HT1080 (cell line): ENCODE measurements around the gene KRTAP12-4. TPM values are rescaled to one million over a fixed set of nuclear protein-coding genes. Genes with fewer than 3 reads are reported as not detected.
"Not testable (repeated sequence)": the region's sequence is repeated elsewhere in the genome, so short reads cannot be mapped to it uniquely, and the experiment has no call there.

Experiments used
- DNase-seq: peaks from one replicate; pipeline ENCODE4 v3.0.0-alpha.2; 2015; ENCODE audit warnings: low read depth
- total RNA-seq: library from RNA; depleted of rRNA; stranded (reverse); fragments of >200 nt; shearing (Covaris generic); gene quantifications from 2 replicates; pipeline ENCODE4 v1.2.3, GENCODE V29; 2014

The KRTAP12-4 gene
- total RNA-seq, 1 experiment from 2014 or later, result not detected

- DNase-seq, result no peak
Measured at GRCh38 chr21:44687671-44688070, 33.2 kb upstream of the KRTAP12-4 start.

GRCh38 chr21:44686843-44687561, 32.5 kb upstream of the KRTAP12-4 start:
- no peak for DNase-seq

- no peak for DNase-seq
Measured at GRCh38 chr21:44686000-44686781, 31.7 kb upstream of the KRTAP12-4 start.

GRCh38 chr21:44685050-44685449, 30.6 kb upstream of the KRTAP12-4 start:
- not testable (repeated sequence) for DNase-seq

DNA sequence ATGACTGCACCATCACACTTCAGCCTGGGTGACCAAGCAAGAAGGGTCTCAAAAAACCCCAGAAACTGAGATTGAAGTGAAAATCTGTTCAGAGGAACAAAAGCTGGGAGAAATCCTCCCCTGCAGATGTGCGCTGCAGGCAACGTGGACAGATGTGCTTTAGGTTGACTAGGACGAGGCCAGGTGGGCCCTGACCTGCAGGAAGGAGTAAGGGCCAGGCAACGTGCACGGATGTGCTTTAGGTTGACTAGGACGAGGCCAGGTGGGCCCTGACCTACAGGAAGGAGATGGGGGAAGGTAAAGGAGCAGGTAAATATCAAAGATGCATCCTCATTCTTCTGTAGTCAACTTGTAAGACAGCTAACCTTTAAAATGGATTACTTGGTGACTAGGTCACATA, 30.0 kb upstream of the KRTAP12-4 start:
- DNase-seq, result no peak

DNA sequence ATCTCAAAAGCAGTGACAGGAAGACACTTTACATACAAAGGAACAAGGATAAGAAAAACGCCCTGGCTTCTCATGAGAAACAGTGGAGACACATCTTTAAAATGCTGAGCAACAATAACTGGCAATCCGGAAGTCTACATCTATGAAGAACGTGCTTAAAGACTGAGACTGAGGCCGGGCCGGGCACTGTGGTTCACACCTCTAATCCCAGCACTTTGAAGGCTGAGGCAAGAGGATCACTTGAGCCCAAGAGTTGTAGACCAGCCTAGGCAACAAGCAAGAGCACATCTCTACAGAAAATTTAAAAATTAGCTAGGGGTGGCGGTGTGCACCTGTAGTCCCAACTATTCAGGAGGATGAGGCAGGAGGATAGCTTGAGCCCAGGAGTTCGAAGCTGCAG, 29.6 kb upstream of the KRTAP12-4 start:
- no peak for DNase-seq

DNA sequence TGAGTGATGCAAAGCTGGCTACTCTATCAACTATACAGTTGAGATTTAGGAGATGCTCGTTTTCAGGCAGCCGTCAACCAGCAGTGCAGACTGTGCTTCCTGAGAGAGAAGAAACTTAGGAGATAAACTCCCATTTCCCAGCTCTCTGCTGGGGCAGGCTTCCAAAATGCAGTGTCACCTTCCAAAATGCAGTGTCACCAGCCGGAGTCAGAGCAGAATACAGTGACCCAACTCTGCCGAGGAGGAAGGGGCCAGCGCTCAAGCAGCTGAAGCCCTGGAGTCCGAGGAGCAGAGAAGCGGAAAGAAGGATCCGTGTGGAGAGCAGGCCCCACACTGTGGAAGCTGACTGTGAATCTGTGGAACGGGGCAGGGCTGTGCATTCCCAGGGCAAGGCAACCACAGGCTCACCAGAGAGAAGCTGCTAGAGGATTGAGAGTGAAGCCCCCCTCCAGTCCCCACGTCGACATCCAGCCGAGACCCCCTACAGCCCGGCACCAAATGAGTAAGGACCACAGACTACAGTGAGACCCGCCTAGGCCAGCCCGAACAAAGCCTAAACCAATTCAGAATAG, 28.2 kb upstream of the KRTAP12-4 start:
- DNase-seq, result no peak

- DNase-seq, result no peak
Measured at GRCh38 chr21:44681861-44682579, 27.6 kb upstream of the KRTAP12-4 start, which contains the start of gene KRTAP12-1. KRTAP12-1 (minus strand) TSS chr21:44682163; CDS start chr21:44682123, 40 bp downstream.

GRCh38 chr21:44681152-44681551, 26.7 kb upstream of the KRTAP12-4 start:
- DNase-seq, result no peak

GRCh38 chr21:44677881-44678280, 23.4 kb upstream of the KRTAP12-4 start:
- DNase-seq, result no peak

- no peak for DNase-seq
Measured at GRCh38 chr21:44671911-44672310, 17.5 kb upstream of the KRTAP12-4 start.

GRCh38 chr21:44670642-44671432, 16.4 kb upstream of the KRTAP12-4 start:
- DNase-seq, result no peak

DNA sequence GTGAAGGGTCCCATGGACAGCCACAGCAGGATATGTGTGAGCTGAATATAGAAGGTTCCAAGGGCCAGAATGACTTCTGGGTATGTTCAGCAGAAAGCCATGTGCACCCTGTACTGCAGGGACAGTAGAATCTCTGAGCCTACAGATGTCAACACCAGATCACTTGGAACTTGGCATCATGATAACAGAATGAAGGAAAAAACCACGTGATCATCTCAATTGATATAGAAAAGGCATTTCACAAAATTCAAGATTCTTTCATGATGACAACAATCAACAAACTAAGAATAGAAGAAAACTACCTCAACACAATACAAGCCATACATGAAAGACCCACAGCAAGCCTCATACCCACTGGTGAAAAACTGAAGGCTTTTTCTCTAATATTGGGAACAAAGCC, 13.2 kb upstream of the KRTAP12-4 start:
- DNase-seq, result no peak

DNA sequence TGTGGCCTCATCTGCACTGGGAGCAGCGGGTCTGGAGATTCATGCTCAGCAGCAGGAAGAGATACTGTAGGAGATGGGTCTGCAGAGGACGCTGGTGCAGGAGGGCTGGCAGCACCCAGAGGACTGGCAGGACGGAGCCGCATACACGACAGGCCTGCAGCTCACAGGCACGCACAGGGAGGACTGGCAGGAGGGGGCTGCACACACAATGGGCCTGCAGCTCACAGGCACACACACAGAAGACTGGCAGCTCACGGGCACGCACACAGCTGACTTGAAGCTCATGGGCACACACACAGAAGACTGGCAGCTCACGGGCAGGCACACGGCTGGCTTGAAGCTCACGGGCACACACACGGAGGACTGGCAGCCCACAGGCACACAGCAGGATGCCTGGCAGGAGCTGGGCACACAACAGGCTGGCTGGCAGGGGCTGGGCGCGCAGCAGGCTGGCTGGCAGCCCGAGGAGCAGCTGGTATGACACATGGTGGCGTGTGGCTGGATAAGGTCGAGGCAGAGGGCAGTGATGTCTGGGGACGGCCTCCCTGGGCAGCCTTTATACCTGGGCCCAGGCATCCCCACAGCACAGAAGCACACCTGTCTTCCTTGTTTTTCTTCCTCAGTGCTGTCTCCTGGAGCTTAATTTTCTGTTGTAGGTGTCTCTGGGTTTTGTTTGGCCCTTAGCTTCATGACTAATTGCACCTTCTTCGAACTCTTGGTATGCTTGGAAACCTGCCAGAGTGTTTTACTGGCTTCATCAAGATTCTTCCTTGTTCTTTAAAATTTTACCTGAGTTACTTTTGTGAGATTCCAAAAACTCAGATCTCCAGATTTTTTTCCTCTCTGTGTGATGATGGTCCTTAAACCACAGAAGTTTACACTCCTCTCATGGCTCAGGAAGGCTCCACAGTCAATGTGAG, 12.2 kb upstream of the KRTAP12-4 start, which contains the start of gene KRTAP12-2:
KRTAP12-2 (minus strand) TSS at position 527 of the 920 bp plus-strand sequence; CDS start at position 486, 41 bp downstream.
- DNase-seq, result no peak

GRCh38 chr21:44664691-44665090, 10.2 kb upstream of the KRTAP12-4 start:
- DNase-seq, result no peak

DNA sequence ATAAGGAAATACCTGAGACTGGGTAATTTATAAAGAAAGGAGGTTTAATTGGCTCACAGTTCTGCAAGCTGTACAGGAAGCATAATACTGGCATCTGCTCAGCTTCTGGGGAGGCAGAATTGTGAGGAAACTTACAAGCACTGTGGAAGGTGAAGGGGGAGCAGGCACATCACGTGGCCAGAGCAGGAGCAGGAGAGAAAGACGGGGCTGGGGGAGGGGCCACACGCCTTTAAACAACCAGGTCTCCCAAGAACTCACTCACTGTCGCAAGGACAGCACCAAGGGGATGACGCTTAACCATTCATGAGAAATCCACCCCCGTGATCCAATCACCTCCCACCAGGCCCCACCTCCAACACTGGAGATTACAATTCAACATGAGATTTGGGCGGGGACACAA, 7.1 kb upstream of the KRTAP12-4 start:
- not testable (repeated sequence) for DNase-seq

- DNase-seq, result no peak
Measured at GRCh38 chr21:44658913-44659595, 4.6 kb upstream of the KRTAP12-4 start.

DNA sequence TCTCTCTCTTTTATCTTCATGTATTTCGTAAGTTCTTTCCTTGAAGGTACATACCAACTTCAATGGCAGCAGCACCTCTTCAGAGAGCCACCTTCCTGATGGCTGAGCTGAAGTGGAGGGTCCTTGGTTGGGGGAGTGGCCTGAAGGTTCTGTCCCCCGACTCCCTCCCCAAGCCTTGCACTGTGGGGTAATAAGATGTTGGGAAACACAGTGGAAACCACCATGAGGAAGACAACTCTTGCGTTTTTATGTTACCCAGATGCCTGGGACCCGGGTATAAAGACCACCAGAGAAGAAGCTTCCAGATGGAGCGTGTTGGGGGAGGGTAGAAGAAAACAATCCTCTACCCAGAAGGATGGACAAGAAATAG, 4.1 kb upstream of the KRTAP12-4 start:
- no peak for DNase-seq
